HG02973 (cell line): ENCODE results near the gene TPRA1.
"Not testable (repeated sequence)": the region's sequence is repeated elsewhere in the genome, so short reads cannot be mapped to it uniquely, and the experiment has no call there.

Source experiments
- ATAC-seq: cut with Tn5 transposase; IDR thresholded peaks from one replicate; pipeline ENCODE4 v1.9.1; 2021; ENCODE audit warnings: moderate library complexity; ENCODE audit not compliant: unreplicated experiment

Gene TPRA1

DNA sequence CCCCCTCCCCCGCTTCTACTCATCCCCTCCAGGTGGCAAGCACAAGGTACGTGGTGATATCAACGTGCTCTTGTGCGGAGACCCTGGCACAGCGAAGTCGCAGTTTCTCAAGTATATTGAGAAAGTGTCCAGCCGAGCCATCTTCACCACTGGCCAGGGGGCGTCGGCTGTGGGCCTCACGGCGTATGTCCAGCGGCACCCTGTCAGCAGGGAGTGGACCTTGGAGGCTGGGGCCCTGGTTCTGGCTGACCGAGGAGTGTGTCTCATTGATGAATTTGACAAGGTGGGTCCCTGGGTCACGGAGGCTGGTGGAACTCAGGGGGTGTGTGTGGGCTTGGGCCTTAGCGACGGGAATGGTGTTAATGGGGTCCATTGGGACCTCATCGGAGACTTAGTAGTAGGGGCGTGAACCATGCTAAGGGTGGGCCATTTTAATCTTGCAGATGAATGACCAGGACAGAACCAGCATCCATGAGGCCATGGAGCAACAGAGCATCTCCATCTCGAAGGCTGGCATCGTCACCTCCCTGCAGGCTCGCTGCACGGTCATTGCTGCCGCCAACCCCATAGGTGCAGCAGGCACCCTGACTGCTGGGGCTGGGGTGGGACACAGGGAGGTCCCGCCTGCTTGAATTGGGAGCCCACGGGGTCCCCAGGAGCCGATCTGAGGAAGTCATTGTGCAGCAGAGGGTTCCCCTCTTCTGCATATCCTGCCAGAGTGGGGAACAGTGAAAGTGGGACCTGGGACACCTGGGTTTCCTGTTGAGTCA is 26.5 kb upstream of the TPRA1 start:
- ATAC-seq = no peak

GRCh38 chr3:127615631-127616305 is 25.2 kb upstream of the TPRA1 start:
- no peak for ATAC-seq

- no peak for ATAC-seq
Observed at GRCh38 chr3:127614928-127615589, 24.5 kb upstream of the TPRA1 start.

DNA sequence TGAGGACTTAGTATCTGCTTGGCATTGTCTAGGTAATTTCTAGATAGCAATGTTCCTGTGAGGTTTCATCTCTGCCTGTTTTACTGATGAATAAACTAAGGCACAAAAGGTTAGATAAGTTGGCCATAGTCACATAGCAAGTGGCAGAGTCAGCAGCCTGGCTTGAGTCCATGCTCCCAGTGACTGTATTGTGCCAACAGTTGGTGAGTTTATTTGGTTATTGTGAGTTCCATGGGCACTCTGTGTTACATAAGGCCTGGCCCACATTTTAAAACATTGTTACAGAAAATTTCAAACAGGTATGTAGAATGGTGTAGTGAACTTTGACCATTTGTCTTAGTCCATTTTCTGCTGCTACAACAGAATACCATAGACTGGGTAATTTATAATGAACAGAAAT is 22.9 kb upstream of the TPRA1 start:
- ATAC-seq = no peak

- no peak for ATAC-seq
Observed at GRCh38 chr3:127612966-127613365, 22.4 kb upstream of the TPRA1 start.

- no peak for ATAC-seq
Observed at GRCh38 chr3:127611251-127611650, 20.7 kb upstream of the TPRA1 start.

DNA sequence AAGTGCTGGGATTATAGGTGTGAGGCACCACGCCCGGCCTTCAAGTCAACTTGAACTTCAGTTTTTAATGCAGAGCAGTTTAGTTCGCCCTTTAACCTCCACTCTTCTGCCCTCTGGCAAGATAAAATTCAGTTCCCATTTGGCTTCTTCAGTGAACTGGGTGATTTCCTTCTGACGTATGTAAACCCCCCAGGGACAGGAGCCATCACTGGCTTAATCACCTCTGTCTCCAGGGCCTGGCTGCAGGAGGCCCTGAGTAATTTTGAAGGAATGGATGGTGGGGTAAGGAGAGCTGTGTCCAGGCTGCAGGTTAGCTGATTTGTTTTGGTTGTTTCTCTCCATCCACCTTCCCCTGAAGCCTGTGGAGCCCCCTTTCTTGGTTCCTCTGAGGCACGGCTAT is 19.6 kb upstream of the TPRA1 start:
- no peak for ATAC-seq

GRCh38 chr3:127608362-127608718 is 17.8 kb upstream of the TPRA1 start:
- ATAC-seq = no peak

DNA sequence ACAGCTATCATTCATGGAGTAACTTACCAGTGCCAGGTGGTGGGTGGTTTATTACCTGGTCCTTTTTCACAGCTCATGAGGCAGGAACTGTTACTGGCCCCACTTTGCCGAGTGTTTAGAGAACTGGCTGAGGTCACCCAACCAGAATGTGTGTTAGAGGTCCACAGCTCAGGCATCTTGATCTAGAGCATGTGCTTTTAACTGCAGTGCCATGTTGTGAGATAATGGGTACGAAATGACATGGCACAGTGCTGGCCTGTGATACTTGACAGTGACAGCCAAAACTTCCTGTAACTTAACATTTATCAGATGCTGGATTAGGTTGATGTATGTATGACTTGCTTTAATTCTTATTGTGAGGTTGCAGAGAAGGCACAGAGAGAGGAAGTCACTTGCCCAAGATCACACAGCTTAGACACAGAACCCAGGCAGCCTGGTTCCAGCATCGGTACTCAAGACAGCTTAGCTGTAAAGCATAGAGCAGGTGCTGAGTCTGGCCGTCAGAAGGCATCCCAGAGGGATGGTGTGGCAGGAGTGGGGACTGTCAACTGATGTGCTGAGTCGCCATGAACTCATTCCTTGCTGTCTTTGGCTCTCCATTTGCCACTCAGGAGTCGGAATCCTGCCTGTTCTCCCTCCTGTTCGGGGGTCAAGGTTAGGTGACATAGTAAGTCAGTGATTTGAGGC is 17.3 kb upstream of the TPRA1 start:
- no peak for ATAC-seq

- no peak for ATAC-seq
Observed at GRCh38 chr3:127606981-127607595, 16.6 kb upstream of the TPRA1 start.

DNA sequence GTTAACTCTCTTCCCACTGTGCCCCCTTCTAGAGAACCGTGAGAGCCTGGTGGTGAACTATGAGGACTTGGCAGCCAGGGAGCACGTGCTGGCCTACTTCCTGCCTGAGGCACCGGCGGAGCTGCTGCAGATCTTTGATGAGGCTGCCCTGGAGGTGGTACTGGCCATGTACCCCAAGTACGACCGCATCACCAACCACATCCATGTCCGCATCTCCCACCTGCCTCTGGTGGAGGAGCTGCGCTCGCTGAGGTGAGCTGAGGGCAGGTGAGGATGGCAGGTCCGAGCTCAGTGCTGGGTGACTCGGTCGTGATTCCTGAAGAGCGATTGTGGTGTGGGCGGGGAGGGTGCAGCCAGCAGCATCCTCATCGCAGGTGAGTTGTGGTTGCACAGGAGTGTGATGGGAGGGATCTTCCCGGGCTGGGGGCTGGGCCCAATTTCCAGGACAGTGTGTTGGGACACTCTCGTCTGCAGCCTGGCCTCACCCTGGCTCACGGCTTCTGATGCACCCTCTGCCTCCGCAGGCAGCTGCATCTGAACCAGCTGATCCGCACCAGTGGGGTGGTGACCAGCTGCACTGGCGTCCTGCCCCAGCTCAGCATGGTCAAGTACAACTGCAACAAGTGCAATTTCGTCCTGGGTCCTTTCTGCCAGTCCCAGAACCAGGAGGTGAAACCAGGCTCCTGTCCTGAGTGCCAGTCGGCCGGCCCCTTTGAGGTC is 15.7 kb upstream of the TPRA1 start:
- no peak for ATAC-seq

GRCh38 chr3:127605547-127605946 is 15.0 kb upstream of the TPRA1 start:
- not testable (repeated sequence) for ATAC-seq

- ATAC-seq = no peak
Observed at GRCh38 chr3:127604546-127605165, 14.1 kb upstream of the TPRA1 start.

DNA sequence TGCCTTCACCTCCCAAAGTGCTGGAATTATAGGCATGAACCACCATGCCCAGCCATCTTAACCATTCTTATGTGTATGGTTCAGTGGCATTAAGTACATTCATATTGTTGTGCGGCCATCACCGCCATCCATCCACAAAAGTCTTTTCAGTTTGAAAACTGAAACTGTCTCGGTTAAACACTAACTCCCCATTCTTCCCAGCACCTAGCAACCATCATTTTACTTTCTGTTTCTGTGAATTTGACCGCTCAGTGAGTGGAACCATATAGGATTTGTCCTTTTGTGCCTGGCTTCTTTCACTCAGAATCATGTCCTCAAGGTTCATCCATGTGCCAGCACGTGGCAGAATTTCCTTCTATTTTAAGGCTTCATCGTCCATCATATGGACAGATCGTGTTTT is 13.5 kb upstream of the TPRA1 start:
- ATAC-seq = no peak

DNA sequence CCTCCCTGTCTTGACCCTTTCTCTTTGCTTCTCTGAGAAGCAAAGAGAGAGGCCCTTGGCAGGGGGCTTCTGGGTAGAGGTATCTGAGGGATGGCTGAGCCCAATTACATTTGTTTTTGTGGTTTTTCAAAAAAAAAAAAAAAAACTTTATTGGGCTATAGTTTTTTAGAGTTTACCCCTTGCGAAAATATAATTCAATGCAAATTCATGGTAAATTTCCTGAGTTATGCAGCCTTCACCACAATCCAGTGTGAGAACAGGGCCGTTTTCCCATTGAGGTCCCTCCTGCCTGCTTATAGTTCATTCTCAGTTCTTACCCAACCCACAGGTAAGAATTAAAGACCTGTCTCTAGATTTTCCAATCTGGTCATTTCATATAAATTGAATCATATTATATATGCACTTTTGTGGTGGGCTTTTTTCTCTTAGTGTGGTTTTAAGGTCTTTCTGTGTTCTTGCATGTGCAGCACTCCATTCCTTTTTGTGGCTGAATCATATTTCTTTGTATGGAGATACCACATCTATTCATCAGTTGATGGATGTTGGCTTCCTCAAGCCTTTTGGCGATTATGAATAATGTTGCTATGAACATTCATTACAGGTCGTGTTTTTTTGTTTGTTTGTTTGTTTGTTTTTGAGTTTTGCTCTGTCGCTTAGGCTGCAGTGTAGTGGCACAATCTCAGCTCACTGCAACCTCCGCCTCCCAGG is 10.4 kb upstream of the TPRA1 start:
- no peak for ATAC-seq

- no peak for ATAC-seq
Observed at GRCh38 chr3:127598841-127599570, 8.5 kb upstream of the TPRA1 start.

GRCh38 chr3:127597020-127597771 is 6.7 kb upstream of the TPRA1 start:
- no peak for ATAC-seq

- ATAC-seq = no peak
Observed at GRCh38 chr3:127595303-127595702, 4.8 kb upstream of the TPRA1 start.
